ENCODE results near the gene ARHGAP11B.
"Not testable (repeated sequence)": the region's sequence is repeated elsewhere in the genome, so short reads cannot be mapped to it uniquely, and the experiment has no call there.

The ARHGAP11B gene
- long read RNA-seq, partial matches to known transcripts: 18 of 28 reads
- long read RNA-seq, other reads (novel, unspliced or antisense): 9 of 28 reads

DNA sequence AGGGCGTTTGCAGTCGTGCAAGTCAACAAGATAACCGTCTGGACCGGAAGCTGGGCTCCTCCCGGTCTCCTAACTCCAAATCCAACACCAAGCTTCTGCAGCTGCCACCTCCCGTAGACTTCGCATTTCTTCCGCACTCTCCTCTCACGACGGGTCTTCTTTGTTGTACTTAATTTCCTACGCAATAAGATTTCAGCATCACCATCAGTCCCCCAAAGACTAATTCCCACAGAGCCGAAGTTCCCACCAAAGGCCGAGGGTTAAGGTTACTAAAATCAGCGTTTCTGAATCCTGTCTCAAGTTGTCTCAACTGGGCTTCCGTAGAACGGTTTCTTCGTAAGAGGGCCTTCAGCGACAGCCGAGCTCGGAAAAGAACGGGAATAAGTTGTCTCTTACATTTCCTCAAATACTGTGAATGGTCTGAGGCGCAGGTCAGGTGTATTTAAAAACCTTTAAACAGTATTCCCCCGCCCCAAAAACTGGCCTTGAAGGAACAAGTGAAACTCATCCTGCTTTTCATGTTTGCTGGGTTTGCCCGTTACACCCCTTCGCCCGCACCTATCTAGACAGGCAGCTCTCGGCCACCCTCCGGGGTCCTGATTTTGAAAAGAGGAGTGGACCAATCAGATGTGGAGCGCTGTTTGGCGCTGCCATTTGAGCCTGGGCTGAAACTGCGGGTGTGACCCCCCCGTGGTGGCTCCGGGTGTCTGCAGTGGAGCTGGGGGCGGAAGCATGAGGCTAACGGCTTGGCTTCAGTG lies at the start of gene ARHGAP11B:
Gene ARHGAP11B (plus strand): TSS at position 693 of the 758 bp plus-strand sequence.
- H3K79me2 ChIP-seq (ENCODE audit: insufficient read depth, low read length): not testable (repeated sequence)

DNA sequence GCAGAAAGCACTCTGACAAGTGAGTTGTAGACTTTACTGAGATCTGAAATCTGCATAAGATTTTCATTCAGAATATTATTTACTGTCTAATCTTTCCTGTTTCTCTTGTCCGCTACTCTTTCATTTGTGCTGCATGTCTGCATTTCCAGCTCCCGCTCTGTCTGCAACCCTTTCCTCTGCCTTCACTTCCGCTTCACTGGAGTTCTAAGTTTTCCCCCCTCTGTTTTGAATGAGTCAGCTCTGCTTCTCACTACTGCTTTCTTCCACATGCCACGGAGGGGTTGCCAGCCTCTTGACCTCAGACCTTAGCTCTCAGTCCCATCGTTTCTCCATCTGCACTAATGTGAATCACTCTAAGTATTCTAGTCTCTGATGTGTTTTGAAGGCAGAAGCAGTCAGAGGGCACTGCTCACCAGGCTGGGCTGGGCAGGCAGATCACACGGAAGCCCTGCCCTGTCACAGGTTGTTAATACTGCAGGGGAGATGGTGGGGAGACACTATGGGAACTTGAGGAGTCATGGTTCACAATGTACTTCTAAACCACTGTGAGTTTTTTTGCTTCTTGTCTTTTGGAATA lies 46.4 kb upstream of the ARHGAP11B start:
- not testable (repeated sequence) for H3K4me2 ChIP-seq (ENCODE audit: insufficient read depth, insufficient read length, low read length); H3K4me1 ChIP-seq (ENCODE audit: insufficient read depth, low read length); H3K56ac ChIP-seq (ENCODE audit: insufficient read length, low read depth, low read length); H3K79me1 ChIP-seq (ENCODE audit: insufficient read depth, low read depth, low read length, poor library complexity, severe bottlenecking); H3K27ac Mint-ChIP-seq; H4K5ac ChIP-seq (ENCODE audit: insufficient read length, low read depth, low read length); H3K4me3 Mint-ChIP-seq; DNase-seq; H3K36me3 Mint-ChIP-seq (ENCODE audit: insufficient read depth in 1 of 3, low read depth in 3 of 3); H2AFZ ChIP-seq (ENCODE audit: low read length); H4K20me1 ChIP-seq (ENCODE audit: control insufficient read depth, insufficient read depth, insufficient read length); H2BK15ac ChIP-seq (ENCODE audit: low read depth, low read length); H2BK120ac ChIP-seq (ENCODE audit: low read depth, low read length, poor library complexity, severe bottlenecking); H2BK5ac ChIP-seq (ENCODE audit: insufficient read length, low read length); H3K14ac ChIP-seq (ENCODE audit: insufficient read depth, low read length); H4K91ac ChIP-seq (ENCODE audit: insufficient read length, low read depth, low read length); H3K18ac ChIP-seq (ENCODE audit: insufficient read length, low read depth, low read length); H3K9ac ChIP-seq (ENCODE audit: extremely low read depth, insufficient read length, low read length); H3K23me2 ChIP-seq (ENCODE audit: insufficient read length, low read depth, low read length, poor library complexity, severe bottlenecking); H3K27me3 ChIP-seq (ENCODE audit: insufficient read depth, low read length); H3K9me3 Mint-ChIP-seq; H2BK20ac ChIP-seq (ENCODE audit: low read depth, low read length, poor library complexity, severe bottlenecking); H2AK5ac ChIP-seq (ENCODE audit: insufficient read length, low read length); H3K4ac ChIP-seq (ENCODE audit: low read depth, low read length); H3K79me2 ChIP-seq (ENCODE audit: insufficient read depth, low read length); H3K4me1 Mint-ChIP-seq; H3K9me3 ChIP-seq (ENCODE audit: control insufficient read depth, low read depth, low read length); H3K23ac ChIP-seq (ENCODE audit: insufficient read length, low read depth, low read length); H3K27me3 Mint-ChIP-seq (ENCODE audit: low read depth); H4K8ac ChIP-seq (replicated peaks; ENCODE audit: insufficient read length, low read depth, low read length); H3K27ac ChIP-seq (ENCODE audit: insufficient read length, low read depth, low read length); H3T11ph ChIP-seq (ENCODE audit: low read length); H2BK12ac ChIP-seq (ENCODE audit: insufficient read length, low read depth, low read length)
- no CpG with 5 or more reads among the region's 6 CpGs for WGBS (ENCODE audit: extremely low coverage, insufficient read length, low lambda C conversion rate)

More for the DNA sequence above, at the start of gene ARHGAP11B:
- Histone ChIP-seq H3K27ac (ENCODE audit: insufficient read length, low read depth, low read length) (peak within 1 kb of the TSS; percentile 79), H2AFZ (ENCODE audit: low read length) (peak within 1 kb of the TSS; percentile 98), H3K18ac (ENCODE audit: insufficient read length, low read depth, low read length) (peak within 1 kb of the TSS; percentile 85), H2BK5ac (ENCODE audit: insufficient read length, low read length) (peak within 1 kb of the TSS; percentile 90), H3K4me2 (ENCODE audit: insufficient read depth, insufficient read length, low read length) (peak within 1 kb of the TSS; percentile 75), H3K14ac (ENCODE audit: insufficient read depth, low read length) (peak within 1 kb of the TSS; percentile 80; the same call in 1 of the 2 replicates), H3K9ac (ENCODE audit: extremely low read depth, insufficient read length, low read length) (peak within 1 kb of the TSS; percentile 89)
- not testable (repeated sequence) for H3K23ac ChIP-seq (ENCODE audit: insufficient read length, low read depth, low read length); H3K4me1 ChIP-seq (ENCODE audit: insufficient read depth, low read length); H3K36me3 Mint-ChIP-seq (ENCODE audit: insufficient read depth in 1 of 3, low read depth in 3 of 3); H2BK12ac ChIP-seq (ENCODE audit: insufficient read length, low read depth, low read length); H3K56ac ChIP-seq (ENCODE audit: insufficient read length, low read depth, low read length); H3K79me1 ChIP-seq (ENCODE audit: insufficient read depth, low read depth, low read length, poor library complexity, severe bottlenecking); H3T11ph ChIP-seq (ENCODE audit: low read length); H3K9me3 Mint-ChIP-seq; H4K20me1 ChIP-seq (ENCODE audit: control insufficient read depth, insufficient read depth, insufficient read length); H4K5ac ChIP-seq (ENCODE audit: insufficient read length, low read depth, low read length); H3K9me3 ChIP-seq (ENCODE audit: control insufficient read depth, low read depth, low read length); H4K91ac ChIP-seq (ENCODE audit: insufficient read length, low read depth, low read length); H2BK120ac ChIP-seq (ENCODE audit: low read depth, low read length, poor library complexity, severe bottlenecking); H3K27me3 Mint-ChIP-seq (ENCODE audit: low read depth); H3K27me3 ChIP-seq (ENCODE audit: insufficient read depth, low read length); H2BK20ac ChIP-seq (ENCODE audit: low read depth, low read length, poor library complexity, severe bottlenecking); H3K4ac ChIP-seq (ENCODE audit: low read depth, low read length); H2AK5ac ChIP-seq (ENCODE audit: insufficient read length, low read length); H2BK15ac ChIP-seq (ENCODE audit: low read depth, low read length); H3K23me2 ChIP-seq (ENCODE audit: insufficient read length, low read depth, low read length, poor library complexity, severe bottlenecking); H4K8ac ChIP-seq (replicated peaks; ENCODE audit: insufficient read length, low read depth, low read length)
- DNase-seq: peak; percentile 94
- WGBS (ENCODE audit: extremely low coverage, insufficient read length, low lambda C conversion rate): no CpG with 5 or more reads among the region's 35 CpGs
- Mint-ChIP-seq H3K4me3 (peak within 1 kb of the TSS; percentile 98 to 100), H3K27ac (peak within 1 kb of the TSS; percentile 96 to 99 (median 98)), H3K4me1 (peaks cover 7 to 18% of the 10 kb centered on the region in 2 experiments)

Measured in H9 (cell line).